ENCODE measurements around the gene CDH16. TPM values are rescaled to one million over a fixed set of nuclear protein-coding genes. Genes with fewer than 3 reads are reported as not detected.

CDH16 gene
- total and polyA plus RNA-seq, 2 of the 13 experiments (the other 11 are each of a cell fraction or from before 2014, with no cell fraction given), result 2.7 to 3.9 TPM

DNA sequence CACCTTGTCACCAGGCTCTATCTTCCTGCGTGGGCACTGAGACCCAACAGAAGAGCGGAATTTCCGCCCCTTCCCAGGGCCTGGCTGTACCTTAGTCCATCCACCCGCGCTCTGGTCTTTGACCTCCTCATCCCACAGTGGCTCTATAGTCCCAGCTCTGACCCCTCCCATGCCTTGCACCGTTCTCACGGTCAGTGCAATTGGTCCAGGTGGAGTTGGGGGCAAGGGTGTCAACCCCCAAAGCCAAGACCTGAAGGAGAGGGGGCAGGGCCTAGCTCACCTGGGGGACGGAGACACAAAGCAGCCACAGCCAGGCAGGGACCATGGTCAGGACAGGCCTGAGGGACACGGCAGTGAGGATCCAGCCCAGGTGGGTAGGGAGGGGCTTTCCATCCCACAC lies 944 bp downstream of the CDH16 start (continued):
- TF ChIP-seq, protein P1, sequence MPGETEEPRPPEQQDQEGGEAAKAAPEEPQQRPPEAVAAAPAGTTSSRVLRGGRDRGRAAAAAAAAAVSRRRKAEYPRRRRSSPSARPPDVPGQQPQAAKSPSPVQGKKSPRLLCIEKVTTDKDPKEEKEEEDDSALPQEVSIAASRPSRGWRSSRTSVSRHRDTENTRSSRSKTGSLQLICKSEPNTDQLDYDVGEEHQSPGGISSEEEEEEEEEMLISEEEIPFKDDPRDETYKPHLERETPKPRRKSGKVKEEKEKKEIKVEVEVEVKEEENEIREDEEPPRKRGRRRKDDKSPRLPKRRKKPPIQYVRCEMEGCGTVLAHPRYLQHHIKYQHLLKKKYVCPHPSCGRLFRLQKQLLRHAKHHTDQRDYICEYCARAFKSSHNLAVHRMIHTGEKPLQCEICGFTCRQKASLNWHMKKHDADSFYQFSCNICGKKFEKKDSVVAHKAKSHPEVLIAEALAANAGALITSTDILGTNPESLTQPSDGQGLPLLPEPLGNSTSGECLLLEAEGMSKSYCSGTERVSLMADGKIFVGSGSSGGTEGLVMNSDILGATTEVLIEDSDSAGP (CRISPR knock-in tag; IDR thresholded peaks at IDR 0.05; ENCODE audit: borderline replicate concordance), result peak; percentile 36; the same call in 1 of the 2 replicates
- TF ChIP-seq, protein P2, sequence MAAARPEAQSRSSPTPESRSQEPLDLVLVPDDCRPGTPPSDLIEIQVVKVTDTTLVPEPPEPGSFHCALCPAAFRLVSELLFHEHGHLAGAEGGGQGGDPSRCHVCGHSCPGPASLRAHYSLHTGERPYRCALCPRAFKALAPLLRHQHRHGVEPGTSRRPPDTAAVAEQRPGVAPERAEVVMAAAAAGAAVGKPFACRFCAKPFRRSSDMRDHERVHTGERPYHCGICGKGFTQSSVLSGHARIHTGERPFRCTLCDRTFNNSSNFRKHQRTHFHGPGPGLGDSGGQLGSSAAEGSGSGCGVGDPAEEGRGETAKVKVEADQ (CRISPR knock-in tag; IDR thresholded peaks at IDR 0.05; ENCODE audit: borderline replicate concordance), result no peak
- no peak for TF ChIP-seq NPAS2 (CRISPR knock-in tag; IDR thresholded peaks at IDR 0.05; ENCODE audit: borderline replicate concordance)
- no peak for TF ChIP-seq E2F5 (CRISPR knock-in tag; conservative IDR thresholded peaks at IDR 0.05)
- TF ChIP-seq SP140L (CRISPR knock-in tag; IDR thresholded peaks at IDR 0.05; ENCODE audit: borderline replicate concordance), result no peak
- no peak for TF ChIP-seq ZNF335 (CRISPR knock-in tag; IDR thresholded peaks at IDR 0.05)
- peak; percentile 79 for TF ChIP-seq HNF4A (CRISPR knock-in tag; IDR thresholded peaks at IDR 0.05)
- TF ChIP-seq PHF5A (CRISPR knock-in tag; IDR thresholded peaks at IDR 0.05; ENCODE audit: low read depth, unreplicated experiment), result no peak
- TF ChIP-seq, protein P3, sequence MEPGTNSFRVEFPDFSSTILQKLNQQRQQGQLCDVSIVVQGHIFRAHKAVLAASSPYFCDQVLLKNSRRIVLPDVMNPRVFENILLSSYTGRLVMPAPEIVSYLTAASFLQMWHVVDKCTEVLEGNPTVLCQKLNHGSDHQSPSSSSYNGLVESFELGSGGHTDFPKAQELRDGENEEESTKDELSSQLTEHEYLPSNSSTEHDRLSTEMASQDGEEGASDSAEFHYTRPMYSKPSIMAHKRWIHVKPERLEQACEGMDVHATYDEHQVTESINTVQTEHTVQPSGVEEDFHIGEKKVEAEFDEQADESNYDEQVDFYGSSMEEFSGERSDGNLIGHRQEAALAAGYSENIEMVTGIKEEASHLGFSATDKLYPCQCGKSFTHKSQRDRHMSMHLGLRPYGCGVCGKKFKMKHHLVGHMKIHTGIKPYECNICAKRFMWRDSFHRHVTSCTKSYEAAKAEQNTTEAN (CRISPR knock-in tag; conservative IDR thresholded peaks at IDR 0.05), result no peak
- 0 out of 2 replicates have a peak, but pooled peaks have one; percentile 9 for TF ChIP-seq HDAC1 (CRISPR knock-in tag; IDR thresholded peaks at IDR 0.05)
- TF ChIP-seq MYC (CRISPR knock-in tag; IDR thresholded peaks at IDR 0.05; ENCODE audit: borderline replicate concordance), result peak; percentile 33; the same call in 1 of the 2 replicates
- TF ChIP-seq, protein P4, sequence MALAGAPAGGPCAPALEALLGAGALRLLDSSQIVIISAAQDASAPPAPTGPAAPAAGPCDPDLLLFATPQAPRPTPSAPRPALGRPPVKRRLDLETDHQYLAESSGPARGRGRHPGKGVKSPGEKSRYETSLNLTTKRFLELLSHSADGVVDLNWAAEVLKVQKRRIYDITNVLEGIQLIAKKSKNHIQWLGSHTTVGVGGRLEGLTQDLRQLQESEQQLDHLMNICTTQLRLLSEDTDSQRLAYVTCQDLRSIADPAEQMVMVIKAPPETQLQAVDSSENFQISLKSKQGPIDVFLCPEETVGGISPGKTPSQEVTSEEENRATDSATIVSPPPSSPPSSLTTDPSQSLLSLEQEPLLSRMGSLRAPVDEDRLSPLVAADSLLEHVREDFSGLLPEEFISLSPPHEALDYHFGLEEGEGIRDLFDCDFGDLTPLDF (CRISPR knock-in tag; IDR thresholded peaks at IDR 0.05), result no peak
- TF ChIP-seq SKIL (CRISPR knock-in tag; IDR thresholded peaks at IDR 0.05; ENCODE audit: borderline replicate concordance), result no peak
- no peak for TF ChIP-seq TRIM22 (IDR thresholded peaks at IDR 0.05)
- TF ChIP-seq RBM39 (IDR thresholded peaks at IDR 0.05; ENCODE audit: low read depth, low read length, poor library complexity, severe bottlenecking), result peak; percentile 20
- TF ChIP-seq, protein P5, sequence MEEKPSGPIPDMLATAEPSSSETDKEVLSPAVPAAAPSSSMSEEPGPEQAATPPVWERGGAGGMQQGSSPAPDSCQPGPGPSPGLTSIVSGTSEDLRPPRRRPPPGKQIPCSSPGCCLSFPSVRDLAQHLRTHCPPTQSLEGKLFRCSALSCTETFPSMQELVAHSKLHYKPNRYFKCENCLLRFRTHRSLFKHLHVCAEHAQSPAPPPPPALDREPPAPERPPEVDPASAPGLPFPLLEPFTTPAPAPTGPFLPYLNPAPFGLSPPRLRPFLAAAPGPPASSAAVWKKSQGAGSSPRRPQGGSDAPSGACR (CRISPR knock-in tag; IDR thresholded peaks at IDR 0.05), result no peak
- peak; percentile 35; the same call in 1 of the 2 replicates for TF ChIP-seq SPEN (CRISPR knock-in tag; IDR thresholded peaks at IDR 0.05; ENCODE audit: low read depth)
- no peak for TF ChIP-seq NONO (IDR thresholded peaks at IDR 0.05)
- TF ChIP-seq NONO (CRISPR knock-in tag; conservative IDR thresholded peaks at IDR 0.05), result 0 out of 2 replicates have a peak, but pooled peaks have one; percentile 45

Data from HepG2 (cell line).